Motor neuron (in vitro differentiated cells): ENCODE results near the gene PSMA6. TPM values are rescaled to one million over a fixed set of nuclear protein-coding genes. Genes with fewer than 3 reads are reported as not detected.
A peak's percentile ranks its signal among the peaks of the same experiment; 100 is the strongest.

Experiments
- ATAC-seq, 8 experiments: fragments of 200-7000 bp; cut with Tn5 transposase; replicated peaks in 6 of 8; 2 replicates each; pipeline ENCODE4 v1.8.0; 2021; ENCODE audit warnings: mild to moderate bottlenecking in 8 of 8, moderate library complexity in 8 of 8
- H3K27ac ChIP-seq, 2 donors: fragments of 250-450 bp; sonication (Bioruptor Pico); 2 replicates each; pipeline ENCODE4 v1.9.0; 2021; ENCODE audit warnings: antibody characterized with exemption in 2 of 2, mild to moderate bottlenecking in 2 of 2, moderate library complexity in 1 of 2
- H3K4me1 ChIP-seq, 2 donors: fragments of 250-450 bp; sonication (Bioruptor Pico); replicated peaks in 1 of 2; 2 replicates each; pipeline ENCODE4 v1.6.1; 2021; ENCODE audit warnings: antibody characterized with exemption in 2 of 2, mild to moderate bottlenecking in 2 of 2, moderate library complexity in 1 of 2
- H3K4me3 ChIP-seq, 5 donors: fragments of 250-450 bp; sonication (Bioruptor Pico); 2 replicates each; pipeline ENCODE4 v1.9.0; 2021; ENCODE audit warnings: antibody characterized with exemption in 5 of 5, mild to moderate bottlenecking in 5 of 5, moderate library complexity in 4 of 5
- WGBS, 10 experiments: fragments of 450-650 bp; shearing (Covaris generic); methylation state at CpG; one replicate each; pipeline ENCODE4 v1.0.0; 2022; 5-methylcytosine and 5-hydroxymethylcytosine counted together
- in situ Hi-C, 9 experiments: fragments of 400-800 bp; cut with MboI; loops; one replicate each; pipeline ENCODE4 v1.15.0; 2021; ENCODE audit warnings: low sequenced_read_pairs in 9 of 9, low pct_unique_long_range_greater_than_20kb in 2 of 9; ENCODE audit not compliant: unreplicated experiment in 9 of 9
- total RNA-seq, 8 experiments: library from RNA; unstranded; fragments of 300-600 nt; gene quantifications; 2 replicates each; pipeline versions ENCODE4 v1.2.3 to v1.2.4, GENCODE V29; 2022

The PSMA6 gene
- total RNA-seq, 8 experiments from 2014 or later, result 224 to 1,035 (median 262) TPM

- 67 to 100% (median 93%) methylated on average over 1 to 4 of the region's 4 CpGs for WGBS, 10 experiments
- H3K27ac ChIP-seq, result no peak overlapping the region
- no peaks in the 10 kb centered on the region for H3K4me1 ChIP-seq
- no peak overlapping the region for H3K4me3 ChIP-seq
- ATAC-seq, result peak in 3 of 8 experiments; percentile 46 to 77 (median 60)
- in situ Hi-C loops, result no loop called here
Measured at GRCh38 chr14:35303149-35303935, 11.2 kb downstream of the PSMA6 start.

- Histone ChIP-seq H3K27ac (no peak overlapping the region), H3K4me3 (no peak overlapping the region), H3K4me1 (no peaks in the 10 kb centered on the region)
- no peak for ATAC-seq
- 83 to 100% (median 98%) methylated on average over 1 to 5 of the region's 5 CpGs; no CpG with 5 or more reads in 4 of the 10 experiments for WGBS, 10 experiments
- in situ Hi-C loops, result no loop called here
Measured at GRCh38 chr14:35304812-35305462, 12.8 kb downstream of the PSMA6 start.

GRCh38 chr14:35305633-35306032 lies 13.5 kb downstream of the PSMA6 start:
- Histone ChIP-seq H3K4me3 (no peak overlapping the region), H3K27ac (no peak overlapping the region), H3K4me1 (no peaks in the 10 kb centered on the region)
- whole genome bisulfite sequencing, 10 experiments, result 73 to 100% (median 94%) methylated on average over 1 to 3 of the region's 3 CpGs; no CpG with 5 or more reads in 3 of the 10 experiments
- in situ Hi-C loops, result no loop called here
- no peak for ATAC-seq

- Histone ChIP-seq H3K4me3 (no peak overlapping the region), H3K27ac (no peak overlapping the region), H3K4me1 (no peaks in the 10 kb centered on the region)
- no peak for ATAC-seq
- in situ Hi-C loops, result no loop called here
- 80 to 100% (median 97%) methylated on average over 1 to 4 of the region's 5 CpGs; no CpG with 5 or more reads in 4 of the 10 experiments for WGBS, 10 experiments
Measured at GRCh38 chr14:35306114-35306513, 13.9 kb downstream of the PSMA6 start.

GRCh38 chr14:35317820-35318219 lies 25.6 kb downstream of the PSMA6 start:
- no peak overlapping the region for H3K27ac ChIP-seq
- in situ Hi-C loops, result no loop called here
- 100% methylated on average over 1 to 2 of the region's 3 CpGs; no CpG with 5 or more reads in 3 of the 10 experiments for WGBS, 10 experiments

GRCh38 chr14:35319509-35319908 lies 27.3 kb downstream of the PSMA6 start:
- WGBS, 10 experiments, result 75 to 100% (median 100%) methylated on average over 1 to 4 of the region's 4 CpGs; no CpG with 5 or more reads in 5 of the 10 experiments
- Histone ChIP-seq H3K27ac (no peak overlapping the region), H3K4me1 (no peaks in the 10 kb centered on the region), H3K4me3 (no peak overlapping the region)
- no peak for ATAC-seq
- in situ Hi-C loops, result no loop called here

More at GRCh38 chr14:35317820-35318219, 25.6 kb downstream of the PSMA6 start:
- Histone ChIP-seq H3K4me3 (no peak overlapping the region), H3K4me1 (no peaks in the 10 kb centered on the region)
- ATAC-seq, result no peak

- in situ Hi-C loops, result no loop called here
- no peak for ATAC-seq
- H3K27ac ChIP-seq, result no peak overlapping the region
- 86 to 100% (median 93%) methylated on average over 1 to 2 of the region's 2 CpGs; no CpG with 5 or more reads in 5 of the 10 experiments for WGBS, 10 experiments
- no peak overlapping the region for H3K4me3 ChIP-seq
- no peaks in the 10 kb centered on the region for H3K4me1 ChIP-seq
Measured at GRCh38 chr14:35320472-35320871, 28.3 kb downstream of the PSMA6 start.

- H3K27ac ChIP-seq, result no peak overlapping the region
- ATAC-seq, result no peak
- WGBS, 10 experiments, result 78 to 100% (median 94%) methylated on average over 1 of the region's 1 CpG; no CpG with 5 or more reads in 4 of the 10 experiments
- H3K4me3 ChIP-seq, result no peak overlapping the region
- H3K4me1 ChIP-seq, result peaks cover under 1 to 3% of the 10 kb centered on the region in 2 donors
- in situ Hi-C loops, result no loop called here
Measured at GRCh38 chr14:35326375-35326774, 34.2 kb downstream of the PSMA6 start.

- WGBS, 10 experiments, result 0 to 100% (median 70%) methylated on average over 1 to 7 of the region's 21 CpGs; no CpG with 5 or more reads in 3 of the 10 experiments
- peak in 7 of 8 experiments; percentile 16 to 87 (median 81) for ATAC-seq
- H3K27ac ChIP-seq, result no peak overlapping the region
- in situ Hi-C loops, result no loop called here
- H3K4me3 ChIP-seq, result no peak overlapping the region
- peaks cover 25 to 36% of the 10 kb centered on the region in 2 donors for H3K4me1 ChIP-seq
Measured at GRCh38 chr14:35331605-35332516, 39.7 kb downstream of the PSMA6 start.

GRCh38 chr14:35332517-35333263 lies 40.5 kb downstream of the PSMA6 start:
- Histone ChIP-seq H3K4me3 (no peak overlapping the region), H3K4me1 (peaks cover 25 to 39% of the 10 kb centered on the region in 2 donors), H3K27ac (no peak overlapping the region)
- peak; percentile 8 to 67 (median 56) for ATAC-seq
- 35 to 100% (median 74%) methylated on average over 1 to 9 of the region's 11 CpGs; no CpG with 5 or more reads in 2 of the 10 experiments for WGBS, 10 experiments
- in situ Hi-C loops, result no loop called here

GRCh38 chr14:35333264-35333730 lies 41.1 kb downstream of the PSMA6 start:
- 22 to 94% (median 49%) methylated on average over 1 to 6 of the region's 8 CpGs; no CpG with 5 or more reads in 3 of the 10 experiments for WGBS, 10 experiments
- Histone ChIP-seq H3K27ac (no peak overlapping the region), H3K4me1 (peaks cover 25 to 39% of the 10 kb centered on the region in 2 donors), H3K4me3 (no peak overlapping the region)
- ATAC-seq, result peak in 5 of 8 experiments; percentile 62 to 69 (median 66)
- in situ Hi-C loops, result no loop called here
